Colonic mucosa (tissue), 4 donors: ENCODE data around the gene QRFP. TPM values are rescaled to one million over a fixed set of nuclear protein-coding genes. Genes with fewer than 3 reads are reported as not detected.

Experiments used
- DNase-seq: peaks from one replicate; pipeline ENCODE4 v3.0.0-alpha.2; 2020
- H3K27ac ChIP-seq: fragments of 200-600 bp; one replicate; pipeline ENCODE4 v1.8.0; 2021
- H3K27me3 ChIP-seq: fragments of 200-600 bp; one replicate; pipeline ENCODE4 v1.8.0; 2021
- H3K36me3 ChIP-seq: fragments of 200-600 bp; one replicate; pipeline ENCODE4 v1.8.0; 2021
- H3K4me1 ChIP-seq: fragments of 200-600 bp; one replicate; pipeline ENCODE4 v1.8.0; 2021; ENCODE audit warnings: mild to moderate bottlenecking
- H3K4me3 ChIP-seq: fragments of 200-600 bp; one replicate; pipeline ENCODE4 v1.8.0; 2021
- H3K9ac ChIP-seq, 2 donors: one replicate each; pipeline ENCODE4 v1.7.0; 2013; ENCODE audit warnings: control low read depth in 2 of 2, low read depth in 2 of 2, low read length in 2 of 2
- H3K9me3 ChIP-seq: fragments of 200-600 bp; one replicate; pipeline ENCODE4 v1.8.0; 2021
- CTCF ChIP-seq: fragments of 200-600 bp; IDR thresholded peaks from one replicate; pipeline ENCODE4 v1.8.0; 2022; ENCODE audit warnings: antibody characterized with exemption, mild to moderate bottlenecking
- intact Hi-C: fragments of 100-400 bp; cut with DNase I; formaldehyde crosslinking; loops from one replicate; pipeline ENCODE4 v1.14.1; 2022
- total RNA-seq, 2 donors: library from RNA; stranded (reverse); fragmentation: NEBNext Ultra II Directional in 1 of 2; extraction: Animal tissue kit (Norgen Biotek cat#: 25700) in 1 of 2; gene quantifications; one replicate each; pipeline ENCODE4 v1.2.1, GENCODE V29; 2021
- donor health status: healthy.
- donor health status: DM: no; HTN: no; CAD: no.
- donor health status: DM: no; HTN: no; CAD: no.

Gene QRFP
- total RNA-seq, 2 donors from 2014 or later: 0.77 TPM; not detected in 1

GRCh38 chr9:130929571-130930038 lies 33.0 kb upstream of the QRFP start:
- no peak overlapping the region for H3K4me3 ChIP-seq
- H3K9ac ChIP-seq: no peak overlapping the region
- H3K4me1 ChIP-seq: no peaks in the 10 kb centered on the region
- DNase-seq: no peak
- H3K36me3 ChIP-seq: no peaks in the 10 kb centered on the region
- no peak for TF ChIP-seq CTCF
- intact Hi-C loops: no loop called here
- H3K27ac ChIP-seq: no peak overlapping the region
- no peaks in the 10 kb centered on the region for H3K27me3 ChIP-seq
- no peaks in the 10 kb centered on the region for H3K9me3 ChIP-seq

DNA sequence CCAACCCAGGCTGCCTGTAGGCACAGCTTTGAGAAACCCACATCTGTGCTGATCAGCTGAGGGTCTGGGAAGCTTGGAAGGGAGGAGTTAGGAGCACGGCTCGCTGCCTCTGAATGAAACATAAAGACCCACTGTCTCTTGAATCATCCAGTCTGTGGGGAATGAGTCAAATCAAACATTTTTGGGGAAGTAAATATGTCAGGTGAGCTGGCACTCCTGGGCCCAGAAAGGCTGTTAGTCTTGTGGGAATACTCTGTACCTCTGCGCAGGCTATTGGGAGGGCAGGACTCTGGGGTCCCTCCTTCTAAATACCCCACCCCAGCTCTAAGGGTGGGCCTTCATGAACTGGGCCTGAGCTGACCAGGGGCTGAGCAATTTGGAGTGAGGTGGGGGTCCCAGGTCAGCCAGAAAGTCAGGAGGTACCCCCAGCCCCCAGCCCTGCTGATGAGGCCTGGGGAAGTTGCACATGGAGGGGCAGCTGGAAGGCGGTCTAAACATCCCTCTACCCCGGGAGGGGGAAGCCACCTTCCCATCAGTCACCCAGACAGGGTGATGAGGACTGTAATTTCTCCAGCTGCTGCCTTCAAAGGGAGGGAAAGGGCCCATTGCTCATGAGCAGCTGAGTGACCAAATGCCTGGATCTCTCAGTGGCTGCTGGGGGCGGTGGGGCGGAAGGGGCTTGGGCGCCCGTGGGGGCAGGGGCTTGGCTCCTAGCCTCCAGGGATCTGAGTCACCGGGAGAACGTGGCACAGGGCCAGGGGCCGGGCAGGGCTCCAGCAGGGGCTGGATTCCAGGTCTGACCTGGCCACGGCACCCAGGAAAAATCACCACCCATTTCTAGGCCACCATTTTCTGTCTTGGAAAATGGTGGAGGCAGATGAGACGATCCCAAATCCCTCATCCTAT lies 31.6 kb upstream of the QRFP start:
- no peak overlapping the region for H3K27ac ChIP-seq
- no peak overlapping the region for H3K9ac ChIP-seq
- H3K27me3 ChIP-seq: no peaks in the 10 kb centered on the region

DNA sequence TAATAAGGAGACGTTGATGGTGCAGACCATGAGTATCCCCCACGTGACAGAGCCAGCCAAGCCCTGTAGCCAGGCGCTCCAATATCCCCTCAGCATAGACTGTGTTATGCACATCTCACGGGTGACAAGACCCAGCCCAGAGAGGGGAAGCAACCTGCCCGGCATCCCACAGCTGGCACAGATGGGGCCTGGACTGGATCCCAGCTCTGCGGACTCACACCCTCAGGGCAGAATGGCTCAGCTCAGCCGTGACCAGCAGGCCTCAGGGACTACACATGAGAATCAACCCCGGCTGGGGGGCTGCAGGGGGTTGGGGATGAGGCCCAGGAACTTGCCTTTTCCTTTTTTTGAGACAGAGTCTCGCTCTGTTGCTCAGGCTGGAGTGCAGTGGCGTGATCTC lies 30.7 kb upstream of the QRFP start:
- intact Hi-C loops: no loop called here
- DNase-seq: no peak
- Histone ChIP-seq H3K4me1 (no peaks in the 10 kb centered on the region), H3K9me3 (no peaks in the 10 kb centered on the region), H3K27ac (no peak overlapping the region), H3K27me3 (no peaks in the 10 kb centered on the region), H3K36me3 (no peaks in the 10 kb centered on the region), H3K9ac (no peak overlapping the region), H3K4me3 (no peak overlapping the region)
- TF ChIP-seq CTCF: no peak

More for the DNA sequence above, 31.6 kb upstream of the QRFP start:
- intact Hi-C loops: no loop called here
- no peak for TF ChIP-seq CTCF
- H3K36me3 ChIP-seq: no peaks in the 10 kb centered on the region
- peak; percentile 79 for DNase-seq
- no peak overlapping the region for H3K4me3 ChIP-seq
- no peaks in the 10 kb centered on the region for H3K4me1 ChIP-seq
- H3K9me3 ChIP-seq: no peaks in the 10 kb centered on the region

GRCh38 chr9:130925050-130925678 lies 28.6 kb upstream of the QRFP start:
- H3K27me3 ChIP-seq: no peaks in the 10 kb centered on the region
- H3K4me3 ChIP-seq: no peak overlapping the region
- H3K4me1 ChIP-seq: no peaks in the 10 kb centered on the region
- no peak for TF ChIP-seq CTCF
- H3K9ac ChIP-seq: no peak overlapping the region
- DNase-seq: no peak
- no peaks in the 10 kb centered on the region for H3K9me3 ChIP-seq
- H3K27ac ChIP-seq: no peak overlapping the region
- intact Hi-C loops: no loop called here
- no peaks in the 10 kb centered on the region for H3K36me3 ChIP-seq

DNA sequence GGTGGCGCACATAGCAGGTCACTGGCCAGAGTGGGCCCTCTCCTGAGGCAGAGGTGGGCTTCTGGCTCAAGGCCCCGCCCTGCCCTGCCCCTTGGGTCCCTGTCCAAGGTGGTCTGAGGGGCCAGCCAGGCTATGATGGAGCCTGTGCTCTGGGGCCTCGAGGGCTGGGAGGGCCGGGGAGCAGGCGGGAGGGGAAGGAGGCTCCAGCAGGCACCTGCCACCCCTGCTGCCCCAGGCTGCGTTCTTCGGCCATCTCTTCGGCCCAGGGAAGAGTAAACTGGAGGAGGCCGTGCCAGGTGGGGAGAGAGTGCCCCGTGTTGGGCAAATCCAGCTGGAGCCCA lies 27.8 kb upstream of the QRFP start:
- no peak for DNase-seq
- no peak for TF ChIP-seq CTCF
- H3K9me3 ChIP-seq: no peaks in the 10 kb centered on the region
- no peak overlapping the region for H3K9ac ChIP-seq
- intact Hi-C loops: no loop called here
- H3K4me3 ChIP-seq: no peak overlapping the region
- H3K4me1 ChIP-seq: no peaks in the 10 kb centered on the region
- H3K36me3 ChIP-seq: no peaks in the 10 kb centered on the region
- H3K27me3 ChIP-seq: no peaks in the 10 kb centered on the region
- H3K27ac ChIP-seq: no peak overlapping the region
